Endodermal cell (in vitro differentiated cells): ENCODE measurements around the gene TNFRSF19. TPM values are rescaled to one million over a fixed set of nuclear protein-coding genes. Genes with fewer than 3 reads are reported as not detected.

ENCODE experiments used
- DNase-seq: peaks from one replicate; pipeline ENCODE4 v3.0.0-alpha.2; 2017
- H3K27ac ChIP-seq: 2 replicates; pipeline ENCODE4 v1.5.1; 2013; ENCODE audit warnings: mild to moderate bottlenecking, low read depth, low read length, moderate library complexity
- H3K27me3 ChIP-seq: 2 replicates; pipeline ENCODE4 v1.6.1; 2013; ENCODE audit warnings: mild to moderate bottlenecking, low read length, moderate library complexity; ENCODE audit not compliant: insufficient read depth, control insufficient read depth, poor library complexity, severe bottlenecking
- H3K36me3 ChIP-seq: 2 replicates; pipeline ENCODE4 v1.7.0; 2013; ENCODE audit warnings: mild to moderate bottlenecking, low read length, moderate library complexity; ENCODE audit not compliant: control insufficient read depth, insufficient read depth
- H3K4me1 ChIP-seq: one replicate; pipeline ENCODE4 v1.7.0; 2013; ENCODE audit warnings: low read length; ENCODE audit not compliant: control insufficient read depth, insufficient read depth
- H3K4me3 ChIP-seq: 2 replicates; pipeline ENCODE4 v1.5.1; 2013; ENCODE audit warnings: mild to moderate bottlenecking, low read length, moderate library complexity
- H3K9ac ChIP-seq: 2 replicates; pipeline ENCODE4 v1.6.1; 2013; ENCODE audit warnings: mild to moderate bottlenecking, low read length, moderate library complexity; ENCODE audit not compliant: poor library complexity, severe bottlenecking; ENCODE audit errors: extremely low read depth
- H3K9me3 ChIP-seq: 2 replicates; pipeline ENCODE4 v1.6.1; 2013; ENCODE audit warnings: mild to moderate bottlenecking, low read length, moderate library complexity; ENCODE audit not compliant: control insufficient read depth
- H3K27ac Mint-ChIP-seq: 2 replicates; pipeline ENCODE4 v1.8.0; 2020; ENCODE audit warnings: mixed read lengths
- H3K27me3 Mint-ChIP-seq: 2 replicates; pipeline ENCODE4 v1.8.0; 2021; ENCODE audit warnings: mild to moderate bottlenecking, mixed read lengths; ENCODE audit not compliant: insufficient read depth
- H3K36me3 Mint-ChIP-seq: 2 replicates; pipeline ENCODE4 v1.8.0; 2020; ENCODE audit warnings: low read depth, mixed read lengths
- H3K4me1 Mint-ChIP-seq: 2 replicates; pipeline ENCODE4 v1.8.0; 2020; ENCODE audit warnings: mixed read lengths
- H3K4me3 Mint-ChIP-seq: 2 replicates; pipeline ENCODE4 v1.8.0; 2020; ENCODE audit warnings: mild to moderate bottlenecking, moderate library complexity, mixed read lengths
- H3K9me3 Mint-ChIP-seq: 2 replicates; pipeline ENCODE4 v1.8.0; 2020; ENCODE audit warnings: mild to moderate bottlenecking, mixed read lengths
- CTCF ChIP-seq: fragments of 200-600 bp; sonication (generic); conservative IDR thresholded peaks from 2 replicates; pipeline ENCODE4 v1.5.0; 2021; ENCODE audit warnings: antibody characterized with exemption, mild to moderate bottlenecking
- WGBS, 2 experiments: methylation state at CpG; one replicate each; pipeline versions ENCODE4 v1.1.5 to v1.1.7; 2013; ENCODE audit warnings: missing lambda C conversion rate in 2 of 2, mixed read lengths in 1 of 2; ENCODE audit not compliant: insufficient coverage in 1 of 2, insufficient read length in 1 of 2; 5-methylcytosine and 5-hydroxymethylcytosine counted together
- total RNA-seq, 2 donors: library from RNA; stranded (reverse); fragmentation: NEBNext Ultra II Directional in 1 of 2; extraction: Animal tissue kit (Norgen Biotek cat#: 25700) in 1 of 2; gene quantifications; 2 replicates in 1 of 2; 3 replicates in 1 of 2; pipeline ENCODE4 v1.2.1, GENCODE V29; 2021

The TNFRSF19 gene
- total RNA-seq, 2 donors from 2014 or later: 9.2 to 13.0 TPM

- H3K9ac ChIP-seq: no peak overlapping the region
- no peaks in the 10 kb centered on the region for H3K27me3 Mint-ChIP-seq
- H3K4me3 ChIP-seq: no peak overlapping the region
- H3K4me3 Mint-ChIP-seq: no peak overlapping the region
- peaks cover 29% of the 10 kb centered on the region for H3K9me3 ChIP-seq
- no peaks in the 10 kb centered on the region for H3K4me1 Mint-ChIP-seq
- H3K4me1 ChIP-seq: no peaks in the 10 kb centered on the region
- 95 to 100% methylated on average over 5 of the region's 5 CpGs for WGBS, 2 experiments
- H3K27ac ChIP-seq: no peak overlapping the region
- no peaks in the 10 kb centered on the region for H3K27me3 ChIP-seq
- no peaks in the 10 kb centered on the region for H3K36me3 ChIP-seq
- no peaks in the 10 kb centered on the region for H3K36me3 Mint-ChIP-seq
- peaks cover 33% of the 10 kb centered on the region for H3K9me3 Mint-ChIP-seq
- H3K27ac Mint-ChIP-seq: no peak overlapping the region
- DNase-seq: no peak
- no peak for TF ChIP-seq CTCF
Measured at GRCh38 chr13:23687614-23688013, 117.4 kb downstream of the TNFRSF19 start.

- no peak for TF ChIP-seq CTCF
- no peaks in the 10 kb centered on the region for H3K36me3 ChIP-seq
- no peak overlapping the region for H3K27ac Mint-ChIP-seq
- H3K9me3 ChIP-seq: peaks cover 22% of the 10 kb centered on the region
- H3K4me1 ChIP-seq: no peaks in the 10 kb centered on the region
- WGBS, 2 experiments: 88 to 100% methylated on average over 1 to 2 of the region's 3 CpGs
- no peak for DNase-seq
- H3K4me3 ChIP-seq: no peak overlapping the region
- no peak overlapping the region for H3K27ac ChIP-seq
- no peaks in the 10 kb centered on the region for H3K36me3 Mint-ChIP-seq
- H3K9ac ChIP-seq: no peak overlapping the region
- no peaks in the 10 kb centered on the region for H3K27me3 ChIP-seq
- H3K27me3 Mint-ChIP-seq: no peaks in the 10 kb centered on the region
- H3K4me1 Mint-ChIP-seq: no peaks in the 10 kb centered on the region
- no peak overlapping the region for H3K4me3 Mint-ChIP-seq
- peaks cover 27% of the 10 kb centered on the region for H3K9me3 Mint-ChIP-seq
Measured at GRCh38 chr13:23688336-23688735, 118.1 kb downstream of the TNFRSF19 start.

DNA sequence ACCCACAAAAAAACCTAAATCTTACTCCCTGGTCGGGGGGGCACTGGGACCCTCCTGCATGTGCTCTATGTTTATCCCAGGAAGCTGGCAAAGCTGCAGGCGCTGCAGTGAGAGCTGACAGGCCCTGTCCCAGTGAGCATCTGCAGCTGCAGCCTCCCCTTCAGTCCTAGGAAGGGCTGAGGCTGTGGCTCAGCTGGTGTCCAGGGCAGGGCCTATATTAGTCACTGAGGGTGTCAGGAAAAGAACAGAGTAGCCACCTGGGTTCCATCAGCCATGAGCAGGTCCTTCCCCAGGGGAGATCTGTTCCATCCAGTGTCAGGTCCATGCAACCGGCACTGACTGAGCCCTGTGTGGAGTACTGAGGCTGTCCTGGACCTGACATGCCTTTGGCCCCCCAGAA, 120.5 kb downstream of the TNFRSF19 start:
- peaks cover 9% of the 10 kb centered on the region for H3K27me3 Mint-ChIP-seq

More for the DNA sequence above, 120.5 kb downstream of the TNFRSF19 start:
- no peak overlapping the region for H3K27ac Mint-ChIP-seq
- H3K4me1 Mint-ChIP-seq: no peaks in the 10 kb centered on the region
- no peaks in the 10 kb centered on the region for H3K36me3 ChIP-seq
- H3K36me3 Mint-ChIP-seq: no peaks in the 10 kb centered on the region
- no peak overlapping the region for H3K4me3 Mint-ChIP-seq
- no peak overlapping the region for H3K4me3 ChIP-seq
- TF ChIP-seq CTCF: no peak
- 86 to 90% methylated on average over 2 to 3 of the region's 3 CpGs for WGBS, 2 experiments
- H3K9ac ChIP-seq: no peak overlapping the region
- peaks cover 7% of the 10 kb centered on the region for H3K9me3 Mint-ChIP-seq
- no peaks in the 10 kb centered on the region for H3K27me3 ChIP-seq
- H3K27ac ChIP-seq: no peak overlapping the region
- H3K9me3 ChIP-seq: no peaks in the 10 kb centered on the region
- no peak for DNase-seq
- H3K4me1 ChIP-seq: no peaks in the 10 kb centered on the region
